GM19328 (cell line): ENCODE measurements around the gene FOXD1.
"Not testable (repeated sequence)": the region's sequence is repeated elsewhere in the genome, so short reads cannot be mapped to it uniquely, and the experiment has no call there.

Experiments used
- ATAC-seq: cut with Tn5 transposase; IDR thresholded peaks from one replicate; pipeline ENCODE4 v1.9.1; 2021; ENCODE audit warnings: mild to moderate bottlenecking, moderate library complexity; ENCODE audit not compliant: unreplicated experiment

FOXD1 gene

DNA sequence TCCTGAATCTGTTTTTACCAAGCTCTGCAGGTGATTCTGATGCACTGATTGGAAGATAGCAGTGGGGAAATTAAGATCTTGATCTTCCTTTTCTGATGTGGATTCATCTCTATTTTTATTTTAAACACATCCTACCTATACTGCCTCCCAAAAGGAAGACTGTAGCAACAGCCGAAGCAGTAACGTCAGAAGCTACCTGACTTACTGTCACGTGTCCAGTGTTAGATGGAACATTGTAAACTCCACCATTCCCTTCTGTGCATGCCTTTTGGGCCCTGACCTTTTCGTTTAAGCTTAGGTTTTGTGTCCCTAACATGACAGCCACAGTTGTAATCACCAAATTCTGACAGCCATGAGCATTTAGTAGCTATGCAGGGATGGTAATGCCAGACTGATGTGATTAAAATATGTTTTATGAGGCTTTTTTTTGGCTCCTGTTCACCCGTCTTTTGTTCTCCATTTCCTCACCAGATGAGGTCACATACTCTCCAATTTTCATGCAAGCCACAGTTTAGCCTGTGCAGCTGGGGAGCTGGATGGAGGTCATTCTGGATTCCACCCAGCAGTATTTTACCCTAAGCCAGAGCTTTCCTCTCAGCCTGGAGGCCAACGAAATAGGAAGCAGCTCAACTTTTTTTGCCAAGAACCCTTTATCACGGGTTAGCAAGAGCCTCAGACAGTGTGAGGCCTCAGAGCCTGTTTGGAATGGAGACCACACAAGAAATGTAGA is 15.6 kb upstream of the FOXD1 start:
- no peak for ATAC-seq

GRCh38 chr5:73460133-73460532 is 11.6 kb upstream of the FOXD1 start:
- ATAC-seq: no peak

DNA sequence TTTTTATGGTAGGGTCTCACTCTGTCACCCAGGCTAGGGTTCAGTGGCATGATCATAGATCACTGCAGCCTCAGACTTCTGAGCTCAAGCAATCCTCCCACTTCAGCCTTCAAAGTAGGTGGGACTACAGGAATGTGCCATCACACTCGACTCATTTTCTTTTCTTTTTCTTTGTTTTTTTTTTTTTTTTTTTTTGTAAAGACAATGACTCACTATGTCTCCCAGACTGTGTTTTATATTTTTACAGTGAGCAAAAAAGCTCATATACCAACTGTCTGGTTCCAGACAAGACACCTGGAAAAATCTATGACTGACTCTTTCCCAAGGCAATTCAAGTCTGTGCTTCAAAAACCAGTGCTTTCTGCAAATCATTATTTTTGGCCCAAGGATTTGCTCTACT is 10.8 kb upstream of the FOXD1 start:
- no peak for ATAC-seq

- not testable (repeated sequence) for ATAC-seq
Measured at GRCh38 chr5:73456462-73456861, 7.9 kb upstream of the FOXD1 start.

DNA sequence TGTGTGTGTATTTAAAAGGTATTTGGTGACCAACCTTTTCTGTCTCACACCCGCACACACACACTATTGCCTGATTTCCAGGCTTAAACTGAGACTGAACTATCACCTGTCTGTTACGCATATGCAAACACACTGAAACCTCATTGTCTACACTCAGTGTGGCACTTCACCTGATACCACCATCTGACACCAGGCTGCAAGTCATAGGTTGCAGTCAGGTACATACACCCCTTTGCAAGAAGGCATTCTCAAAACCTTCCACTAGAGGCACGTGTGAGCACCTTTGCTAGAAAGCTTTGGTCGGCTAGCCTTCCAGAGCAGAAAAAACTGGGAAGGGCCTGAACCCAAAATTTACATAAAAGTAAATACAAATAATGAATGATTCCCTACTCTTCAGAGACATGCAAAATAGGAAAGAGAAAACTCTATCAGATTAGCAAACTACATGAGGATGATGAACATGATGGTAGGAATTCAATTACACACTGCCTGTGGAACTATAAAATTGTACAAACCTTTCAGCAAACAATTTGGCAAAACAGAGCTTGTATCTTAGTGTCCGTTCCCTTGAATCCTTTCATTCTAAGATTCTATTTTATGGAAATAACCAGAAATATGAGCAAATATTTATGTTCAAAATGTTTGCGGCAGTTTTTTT is 5.9 kb upstream of the FOXD1 start:
- no peak for ATAC-seq

DNA sequence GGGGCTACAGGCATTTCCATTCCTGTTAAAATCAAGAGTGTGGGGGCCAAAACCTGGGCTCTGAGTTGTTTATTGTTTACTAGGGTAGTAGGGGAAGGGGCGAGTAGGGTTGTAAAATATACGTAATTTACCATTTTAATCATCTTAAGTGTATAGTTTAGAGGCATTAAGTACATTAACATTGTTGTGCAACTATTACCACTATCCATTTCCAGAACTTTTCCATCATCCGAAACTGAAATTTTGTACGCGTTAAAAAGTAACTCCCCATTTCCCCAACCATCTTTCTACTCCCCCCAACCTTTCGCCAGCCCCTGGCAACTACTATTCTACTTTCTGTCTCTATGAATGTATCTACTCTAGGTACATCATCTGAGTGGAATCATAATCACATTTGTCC is 3.6 kb upstream of the FOXD1 start:
- no peak for ATAC-seq

DNA sequence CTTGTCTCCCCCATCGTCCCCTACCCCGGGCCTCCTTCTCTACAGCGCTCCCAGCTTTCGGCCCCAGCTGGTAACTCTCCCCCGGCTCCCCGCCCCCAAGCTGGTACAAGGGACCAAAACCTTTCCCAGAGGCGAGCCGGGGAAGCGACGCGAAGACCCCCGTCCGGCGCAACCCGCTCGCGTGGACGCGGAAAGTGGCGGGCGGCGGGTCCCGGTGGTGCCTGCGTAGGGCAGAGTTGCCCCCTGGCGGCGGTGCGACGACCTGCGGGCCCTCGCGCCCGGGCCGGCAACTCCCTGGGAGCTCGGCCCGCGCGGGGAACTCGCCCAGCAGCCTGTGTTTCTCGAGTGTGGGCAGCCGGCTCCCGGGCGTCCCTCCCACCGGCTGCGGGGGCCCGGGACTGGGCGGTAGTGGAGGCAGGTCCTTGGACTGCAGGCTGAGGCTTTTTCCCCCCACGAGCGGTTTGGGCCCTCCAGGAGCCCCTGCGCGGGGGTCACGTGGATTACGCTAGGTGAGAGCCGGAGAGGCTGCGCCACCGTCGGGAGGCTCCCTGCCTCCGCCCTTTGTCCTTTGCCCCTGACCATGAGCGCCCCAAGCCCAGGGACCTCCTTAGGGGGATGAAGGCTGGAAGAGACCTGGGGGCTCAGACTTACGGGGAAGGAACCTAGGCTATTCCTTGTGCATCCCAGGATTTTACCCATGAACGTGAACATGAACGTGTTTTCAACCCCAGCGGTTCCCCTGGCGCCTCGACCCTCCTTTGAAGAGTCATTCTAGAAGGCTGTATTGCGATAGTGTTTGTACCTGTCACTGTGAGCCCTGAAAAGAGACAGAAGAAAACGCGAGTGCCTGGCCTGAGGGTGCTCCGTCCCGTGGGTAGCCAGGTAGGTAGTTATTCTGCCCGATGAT is 2.9 kb upstream of the FOXD1 start:
- ATAC-seq: no peak

- no peak for ATAC-seq
Measured at GRCh38 chr5:73450672-73451223, 2.2 kb upstream of the FOXD1 start.

DNA sequence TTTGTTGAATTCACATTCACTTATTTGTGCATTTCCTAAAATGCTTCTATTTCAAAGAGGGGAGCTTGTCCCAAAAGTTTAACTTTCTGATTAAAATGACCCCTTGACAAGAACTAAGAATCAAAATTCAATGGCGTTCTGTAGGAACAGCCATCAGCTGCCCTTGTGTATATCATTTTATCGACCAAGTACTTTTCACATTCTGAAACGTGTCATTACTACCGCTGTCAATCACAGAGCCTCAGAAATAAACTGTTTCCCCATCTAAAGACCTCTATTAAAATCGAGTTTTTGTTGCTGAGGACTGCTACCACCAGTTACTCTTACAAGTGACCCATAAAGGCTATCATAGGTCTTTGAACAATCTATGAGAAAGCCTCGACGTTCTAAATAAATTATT is 1.6 kb upstream of the FOXD1 start:
- no peak for ATAC-seq

GRCh38 chr5:73447530-73448462 is 781 bp downstream of the FOXD1 start:
- ATAC-seq: no peak

GRCh38 chr5:73446631-73447529 is 1.7 kb downstream of the FOXD1 start:
- no peak for ATAC-seq

GRCh38 chr5:73445665-73446630 is 2.6 kb downstream of the FOXD1 start:
- ATAC-seq: no peak

GRCh38 chr5:73444499-73445438 is 3.8 kb downstream of the FOXD1 start:
- no peak for ATAC-seq

DNA sequence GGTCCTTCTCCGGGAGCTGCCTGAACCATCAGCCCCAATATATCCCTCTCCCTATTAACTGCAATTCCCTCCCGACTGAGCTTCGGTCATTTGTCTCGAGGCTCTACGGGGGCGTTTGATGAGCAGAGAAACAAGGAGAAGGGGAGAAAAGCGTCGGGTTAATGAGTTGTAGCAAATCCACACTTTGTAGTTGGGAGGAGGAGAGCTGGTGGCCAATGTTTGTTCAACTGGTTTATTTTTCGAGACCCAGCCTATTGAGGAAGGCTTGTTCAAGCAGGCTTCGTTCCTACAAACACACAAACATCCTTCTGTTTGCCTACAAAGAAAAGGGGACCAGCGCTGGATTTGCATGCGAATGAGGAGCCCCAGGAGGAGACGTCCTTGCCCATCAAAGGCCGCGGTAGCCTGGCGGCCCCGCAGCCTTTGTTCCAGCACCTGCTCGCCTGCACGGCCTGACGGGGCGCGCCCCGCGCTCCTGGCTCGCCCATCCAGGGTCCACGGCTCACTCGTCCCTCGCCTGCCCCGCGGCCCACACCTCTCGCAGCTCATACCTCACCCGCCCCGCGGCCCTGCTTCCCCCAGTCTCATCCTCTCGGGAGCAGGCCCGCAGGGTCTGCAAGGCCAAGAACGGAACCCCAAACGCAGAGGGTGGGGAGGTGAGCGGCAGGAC is 4.6 kb downstream of the FOXD1 start:
- ATAC-seq: no peak

DNA sequence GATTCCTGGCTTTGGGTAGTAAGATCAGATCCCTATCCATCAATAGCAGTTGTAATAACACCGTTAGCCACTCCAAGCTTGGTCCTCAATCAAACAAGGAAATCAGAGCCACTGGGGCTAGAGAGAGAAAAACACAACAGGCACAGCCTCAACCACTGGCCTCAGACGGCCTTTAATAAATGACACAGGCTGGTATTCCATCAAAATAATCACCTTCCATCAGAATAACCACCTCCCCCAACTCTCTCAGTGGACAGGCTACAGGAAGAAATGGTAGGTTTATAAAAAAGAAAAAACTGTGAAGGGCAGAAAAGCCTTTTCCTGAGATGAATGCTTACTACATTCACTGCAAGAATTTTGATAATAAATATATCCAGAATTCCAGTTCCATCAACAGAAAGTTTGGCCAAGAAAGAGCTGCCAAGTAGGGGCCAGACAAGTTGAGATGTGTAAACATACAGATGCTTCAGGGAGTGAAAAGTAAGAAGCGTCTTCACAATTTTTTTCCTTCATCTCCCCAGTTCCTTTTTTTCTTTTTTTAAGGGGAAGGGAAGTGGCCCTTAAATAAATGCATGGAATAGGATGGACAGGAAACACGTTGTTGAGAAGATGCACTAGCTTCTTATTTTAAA is 5.5 kb downstream of the FOXD1 start:
- ATAC-seq: no peak

DNA sequence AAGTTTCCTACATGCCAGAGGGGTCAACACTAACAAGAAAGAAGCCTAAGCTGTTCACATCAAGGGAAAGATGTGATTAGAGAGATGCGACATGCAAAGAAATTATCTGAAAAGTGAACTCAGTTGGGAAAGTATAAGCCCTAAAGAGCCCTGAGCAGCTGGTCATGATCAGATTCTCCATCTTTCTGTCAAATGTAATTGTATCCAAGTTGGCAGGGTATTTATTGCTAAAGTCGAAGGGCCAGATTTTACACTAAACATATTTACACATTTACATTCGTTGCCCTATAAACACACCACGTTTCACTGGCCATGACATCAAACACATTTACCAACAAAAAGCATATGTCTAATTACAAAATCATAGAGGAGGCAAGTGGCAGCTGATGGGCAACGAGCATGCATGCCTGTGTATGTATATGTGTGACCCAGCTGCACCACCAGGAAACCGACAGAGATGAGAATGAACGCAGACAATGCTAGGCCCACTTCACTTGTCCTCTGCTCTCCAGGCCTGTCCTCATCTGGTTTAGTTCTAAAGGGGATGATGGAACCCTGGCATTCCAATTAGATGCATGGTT is 6.3 kb downstream of the FOXD1 start:
- ATAC-seq: no peak
